ENCODE measurements around the gene KRTAP2-3. TPM values are rescaled to one million over a fixed set of nuclear protein-coding genes. Genes with fewer than 3 reads are reported as not detected.

The KRTAP2-3 gene
- total RNA-seq, 3 donors from 2014 or later (not counting 1 experiment from before 2014, with no cell fraction given), result not detected

GRCh38 chr17:41082626-41083025 is 22.7 kb upstream of the KRTAP2-3 start:
- no peak overlapping the region for H3K4me3 ChIP-seq (ENCODE audit: low read length)
- H3K27ac ChIP-seq (ENCODE audit: low read length), result no peak overlapping the region
- Mint-ChIP-seq H3K9me3 (no peaks in the 10 kb centered on the region), H3K4me1 (no peaks in the 10 kb centered on the region), H3K27me3 (ENCODE audit: low read depth in 2 of 2) (peaks cover 21 to 23% of the 10 kb centered on the region in 2 donors), H3K36me3 (no peaks in the 10 kb centered on the region), H3K4me3 (no peak overlapping the region), H3K27ac (no peak overlapping the region)
- no peaks in the 10 kb centered on the region for H3K36me3 ChIP-seq (ENCODE audit: control insufficient read depth, insufficient read depth, low read length)
- no peak for DNase-seq
- no peaks in the 10 kb centered on the region for H3K4me1 ChIP-seq (ENCODE audit: control insufficient read depth, insufficient read depth, low read length)
- no peaks in the 10 kb centered on the region for H3K9me3 ChIP-seq (ENCODE audit: control insufficient read depth, insufficient read depth, low read length)
- intact Hi-C loops (cut with micrococcal nuclease), result no loop called here
- TF ChIP-seq CTCF (IDR thresholded peaks at IDR 0.05), result no peak
- WGBS (ENCODE audit: insufficient coverage), result 67% methylated on average over 4 of the region's 4 CpGs
- ATAC-seq, result no peak
- no peaks in the 10 kb centered on the region for H3K27me3 ChIP-seq (ENCODE audit: control insufficient read depth, insufficient read depth, low read length)

GRCh38 chr17:41076788-41077187 is 16.9 kb upstream of the KRTAP2-3 start:
- H3K4me1 ChIP-seq (ENCODE audit: control insufficient read depth, insufficient read depth, low read length), result no peaks in the 10 kb centered on the region
- ATAC-seq (no peak), DNase-seq (no peak)
- peaks cover 8% of the 10 kb centered on the region for H3K27me3 ChIP-seq (ENCODE audit: control insufficient read depth, insufficient read depth, low read length)
- intact Hi-C loops (cut with micrococcal nuclease), result no loop called here
- H3K27me3 Mint-ChIP-seq (ENCODE audit: low read depth in 2 of 2), result peaks cover 30 to 42% of the 10 kb centered on the region in 2 donors
- H3K4me1 Mint-ChIP-seq, result no peaks in the 10 kb centered on the region
- H3K9me3 Mint-ChIP-seq, result no peaks in the 10 kb centered on the region
- TF ChIP-seq CTCF (IDR thresholded peaks at IDR 0.05), result peak; percentile 13
- no peak overlapping the region for H3K27ac Mint-ChIP-seq
- no peaks in the 10 kb centered on the region for H3K36me3 ChIP-seq (ENCODE audit: control insufficient read depth, insufficient read depth, low read length)
- H3K36me3 Mint-ChIP-seq, result no peaks in the 10 kb centered on the region
- no peaks in the 10 kb centered on the region for H3K9me3 ChIP-seq (ENCODE audit: control insufficient read depth, insufficient read depth, low read length)
- H3K27ac ChIP-seq (ENCODE audit: low read length), result no peak overlapping the region
- H3K4me3 ChIP-seq (ENCODE audit: low read length), result no peak overlapping the region
- H3K4me3 Mint-ChIP-seq, result no peak overlapping the region

GRCh38 chr17:41073676-41074075 is 13.8 kb upstream of the KRTAP2-3 start:
- Histone ChIP-seq H3K4me1 (ENCODE audit: control insufficient read depth, insufficient read depth, low read length) (no peaks in the 10 kb centered on the region), H3K27ac (ENCODE audit: low read length) (no peak overlapping the region), H3K36me3 (ENCODE audit: control insufficient read depth, insufficient read depth, low read length) (no peaks in the 10 kb centered on the region), H3K4me3 (ENCODE audit: low read length) (no peak overlapping the region), H3K9me3 (ENCODE audit: control insufficient read depth, insufficient read depth, low read length) (no peaks in the 10 kb centered on the region), H3K27me3 (ENCODE audit: control insufficient read depth, insufficient read depth, low read length) (peaks cover 8% of the 10 kb centered on the region)
- 91% methylated on average over 2 of the region's 2 CpGs for WGBS (ENCODE audit: insufficient coverage)
- no peaks in the 10 kb centered on the region for H3K4me1 Mint-ChIP-seq
- intact Hi-C loops (cut with micrococcal nuclease), result no loop called here
- peaks cover 20 to 28% of the 10 kb centered on the region in 2 donors for H3K27me3 Mint-ChIP-seq (ENCODE audit: low read depth in 2 of 2)
- H3K36me3 Mint-ChIP-seq, result no peaks in the 10 kb centered on the region
- no peak overlapping the region for H3K4me3 Mint-ChIP-seq
- ATAC-seq, result no peak
- no peak for TF ChIP-seq CTCF (IDR thresholded peaks at IDR 0.05)
- no peak for DNase-seq
- no peak overlapping the region for H3K27ac Mint-ChIP-seq
- no peaks in the 10 kb centered on the region for H3K9me3 Mint-ChIP-seq

- no peaks in the 10 kb centered on the region for H3K36me3 Mint-ChIP-seq
- Histone ChIP-seq H3K27ac (ENCODE audit: low read length) (no peak overlapping the region), H3K4me1 (ENCODE audit: control insufficient read depth, insufficient read depth, low read length) (no peaks in the 10 kb centered on the region), H3K9me3 (ENCODE audit: control insufficient read depth, insufficient read depth, low read length) (no peaks in the 10 kb centered on the region), H3K27me3 (ENCODE audit: control insufficient read depth, insufficient read depth, low read length) (peaks cover 3% of the 10 kb centered on the region), H3K4me3 (ENCODE audit: low read length) (no peak overlapping the region), H3K36me3 (ENCODE audit: control insufficient read depth, insufficient read depth, low read length) (no peaks in the 10 kb centered on the region)
- WGBS (ENCODE audit: insufficient coverage), result 86% methylated on average over 5 of the region's 5 CpGs
- no peak for DNase-seq
- H3K27ac Mint-ChIP-seq, result no peak overlapping the region
- ATAC-seq, result no peak
- peaks cover 20 to 22% of the 10 kb centered on the region in 2 donors for H3K27me3 Mint-ChIP-seq (ENCODE audit: low read depth in 2 of 2)
- no peaks in the 10 kb centered on the region for H3K9me3 Mint-ChIP-seq
- intact Hi-C loops (cut with micrococcal nuclease), result no loop called here
- no peak overlapping the region for H3K4me3 Mint-ChIP-seq
- no peaks in the 10 kb centered on the region for H3K4me1 Mint-ChIP-seq
- TF ChIP-seq CTCF (IDR thresholded peaks at IDR 0.05), result no peak
Observed at GRCh38 chr17:41071606-41072360, 11.9 kb upstream of the KRTAP2-3 start.

All from natural killer cell (primary cell).